GM19099 (cell line): ENCODE results near the gene TUBGCP5.

Source experiments
- POLR2A ChIP-seq: IDR thresholded peaks from 3 replicates; pipeline ENCODE4 v1.6.1; 2011; ENCODE audit warnings: low read depth; ENCODE audit not compliant: insufficient read length; ENCODE audit errors: extremely low read depth

TUBGCP5 gene

DNA sequence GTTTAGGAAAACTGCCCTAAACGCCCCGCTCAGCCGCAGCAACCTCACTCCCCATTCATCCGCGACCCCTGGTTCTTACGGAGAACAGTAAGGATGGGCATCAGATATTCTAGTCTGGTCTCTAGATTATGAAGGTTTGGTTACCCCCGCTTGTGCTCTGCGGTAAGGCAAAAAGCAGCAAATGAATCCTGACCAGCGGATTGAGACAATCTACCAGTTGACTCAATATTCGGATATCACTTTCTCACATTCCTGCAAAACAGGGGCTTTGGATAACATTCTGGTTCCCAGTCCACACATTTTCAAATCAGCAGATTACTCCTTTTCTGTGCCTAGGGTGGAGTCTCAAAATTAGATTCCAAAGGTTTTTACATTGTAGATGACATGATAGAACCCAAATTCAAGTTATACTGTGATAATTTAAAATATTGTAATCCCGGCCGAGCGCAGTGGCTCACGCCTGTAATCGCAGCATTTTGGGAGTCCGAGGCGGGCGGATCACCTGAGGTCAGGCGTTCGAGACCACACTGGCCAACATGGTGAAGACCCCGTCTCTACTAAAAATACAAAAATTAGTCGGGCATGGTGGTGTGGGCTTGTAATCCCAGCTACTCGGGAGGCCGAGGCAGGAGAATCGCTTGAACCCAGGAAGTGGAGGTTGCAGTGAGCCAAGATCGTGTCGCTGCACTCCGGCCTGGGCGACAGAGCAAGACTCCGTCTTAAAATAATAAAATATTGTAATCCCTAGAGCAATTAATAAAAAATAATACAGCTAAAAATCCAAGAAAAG lies 58.1 kb downstream of the TUBGCP5 start:
- TF ChIP-seq POLR2A, result no peak

DNA sequence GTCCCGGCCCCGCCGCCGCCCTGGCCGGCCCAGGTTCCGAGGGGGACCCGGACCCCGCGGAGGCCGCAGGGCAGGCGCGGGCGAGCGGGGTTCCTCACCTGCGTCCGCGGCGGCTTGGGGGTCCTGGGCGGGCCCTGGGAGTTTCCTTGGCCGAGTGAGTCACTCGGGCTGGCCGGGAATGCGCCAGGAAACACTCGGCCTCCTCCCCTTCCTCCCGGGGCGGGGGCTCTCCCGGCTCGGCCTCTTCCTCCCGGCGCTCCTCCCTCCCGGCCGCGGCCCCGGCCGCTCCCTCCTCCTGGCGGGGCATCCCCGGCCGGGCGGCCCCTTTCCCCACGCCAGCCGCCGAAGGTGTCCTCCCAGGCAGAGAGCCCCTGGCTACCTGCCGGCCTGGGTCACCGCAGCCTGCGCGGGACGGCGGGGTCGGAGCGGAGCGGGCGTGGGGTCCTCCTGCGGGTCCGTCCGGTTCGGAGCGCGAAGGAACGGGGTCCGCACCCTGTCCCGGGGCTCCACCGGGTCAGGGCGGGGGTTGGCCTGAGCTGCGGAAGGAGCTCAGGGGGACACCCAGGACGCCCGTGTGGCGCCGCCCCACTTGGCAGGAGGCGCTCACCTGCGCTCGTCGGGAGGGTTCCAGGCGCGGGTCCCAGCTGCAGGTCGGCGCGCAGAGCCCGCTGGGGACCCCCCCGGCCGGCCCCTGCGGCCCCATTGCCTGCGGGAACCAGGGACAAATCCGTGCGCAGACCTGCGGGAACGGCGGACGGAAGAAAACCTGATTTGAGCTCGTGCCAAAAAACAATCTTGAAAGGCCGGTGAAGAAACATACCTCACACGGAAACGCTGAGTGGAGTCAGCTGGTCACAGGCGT lies 58.9 kb downstream of the TUBGCP5 start, which contains the start of gene CYFIP1:
Gene CYFIP1, minus strand, starts transcription at position 180 of the 862 bp plus-strand sequence. CDS start 33,083 bp downstream, outside the sequence.
- TF ChIP-seq POLR2A, result no peak

DNA sequence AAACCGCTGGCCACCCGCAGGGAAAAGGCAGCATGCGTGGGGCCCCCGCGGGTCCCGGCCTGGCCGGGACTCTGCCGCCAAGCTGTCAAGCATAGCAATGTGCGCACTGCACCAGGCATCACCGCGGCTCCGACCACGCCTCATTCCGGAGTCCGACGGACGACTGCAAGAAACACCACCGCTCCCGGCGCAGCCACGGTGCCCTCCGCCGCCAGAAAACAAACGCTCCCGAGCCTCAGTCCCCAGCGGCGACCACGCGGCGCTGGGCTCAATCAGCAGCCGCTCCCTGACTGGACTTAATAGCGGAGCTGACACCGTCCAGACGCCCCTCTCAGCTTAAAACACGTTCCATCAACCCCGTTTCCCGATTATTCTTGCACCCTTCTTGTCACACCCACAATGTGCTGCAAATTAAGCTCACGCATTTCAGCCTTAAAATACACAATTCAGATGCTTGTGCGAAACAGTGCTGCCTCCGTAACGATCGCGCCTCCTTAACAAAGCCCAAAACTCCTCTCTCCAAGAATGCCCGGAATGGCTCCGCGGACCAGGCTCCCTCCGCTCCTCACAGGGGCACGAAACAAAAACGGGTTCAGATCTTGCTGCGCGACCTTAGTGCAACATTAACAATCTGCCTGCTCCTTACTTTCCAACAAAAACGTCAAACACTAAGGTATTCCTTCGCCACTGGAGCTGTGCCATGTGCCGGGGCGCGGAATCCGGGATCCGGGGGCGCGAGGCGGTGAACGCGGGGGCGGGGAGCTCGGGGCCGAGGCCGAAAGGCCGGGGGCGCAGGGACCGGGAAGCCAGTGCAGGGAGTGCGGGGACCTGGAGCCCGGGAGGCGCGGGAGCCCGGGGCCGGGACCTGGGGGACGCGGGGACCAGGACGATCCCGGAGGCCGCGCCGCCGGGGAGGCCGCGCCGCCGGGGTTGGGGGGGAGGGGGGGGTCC lies 59.9 kb downstream of the TUBGCP5 start:
- TF ChIP-seq POLR2A, result no peak

DNA sequence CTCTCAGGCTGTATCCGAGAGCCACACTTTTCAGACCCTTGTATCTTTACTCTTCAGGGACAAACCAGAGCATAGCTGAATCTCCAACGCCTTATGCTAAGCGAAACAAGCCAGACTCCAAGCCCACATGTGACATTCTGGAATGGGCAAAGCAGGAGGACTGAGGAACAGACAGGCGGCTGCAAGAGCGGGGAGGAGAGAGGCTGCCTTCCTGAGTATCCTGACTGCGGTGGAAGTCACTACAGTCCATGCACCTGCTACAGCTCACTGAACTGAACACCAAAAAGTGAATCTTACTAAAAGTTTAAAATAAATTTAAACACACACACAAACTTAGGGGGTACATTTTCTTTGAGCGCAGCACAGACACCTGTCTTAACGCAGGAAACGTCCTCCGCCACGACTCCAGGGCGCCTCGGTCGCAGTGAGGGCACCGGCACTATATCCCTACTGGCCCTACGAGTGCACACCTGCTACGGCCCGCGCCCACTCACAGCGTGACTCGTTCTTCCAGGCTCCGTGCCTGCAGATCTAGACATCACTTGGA lies 60.6 kb downstream of the TUBGCP5 start:
- TF ChIP-seq POLR2A, result no peak

DNA sequence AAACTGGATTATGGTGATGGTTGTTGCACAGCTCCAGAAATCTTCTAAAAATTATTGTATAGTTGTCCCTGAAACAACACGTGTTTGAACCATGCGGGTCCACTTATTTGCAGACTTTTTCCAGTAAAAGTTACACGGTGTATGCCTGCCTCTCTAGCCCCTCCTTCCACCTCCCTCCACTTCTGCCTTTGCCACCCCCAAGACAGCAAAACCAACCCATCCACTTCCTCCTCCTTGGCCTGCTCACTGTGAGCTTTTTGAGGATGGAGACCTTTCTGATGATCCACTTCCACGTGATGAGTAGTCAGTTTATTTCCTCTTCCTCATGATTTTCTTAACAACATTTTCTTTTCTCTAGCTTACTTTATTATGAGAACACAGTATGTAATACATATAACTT lies 64.6 kb downstream of the TUBGCP5 start:
- TF ChIP-seq POLR2A, result no peak

DNA sequence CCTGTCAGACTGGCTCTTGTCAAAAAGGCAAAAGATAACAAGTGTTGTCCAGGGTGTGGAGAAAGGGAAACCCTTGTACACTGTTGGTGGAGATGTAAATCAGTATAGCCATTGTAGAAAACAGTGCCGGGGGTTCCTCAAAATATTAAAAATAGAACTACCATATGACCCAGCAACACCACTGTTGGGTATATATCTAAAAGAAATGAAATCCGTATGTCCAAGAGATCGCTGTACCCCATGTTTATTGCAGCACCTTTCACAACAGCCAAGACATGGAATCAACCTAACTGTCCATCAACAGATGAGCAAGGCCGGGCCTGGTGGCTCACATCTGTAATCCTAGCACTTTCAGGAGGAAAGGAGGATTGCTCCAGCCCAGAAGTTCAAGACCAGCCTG lies 65.4 kb downstream of the TUBGCP5 start:
- TF ChIP-seq POLR2A, result no peak

DNA sequence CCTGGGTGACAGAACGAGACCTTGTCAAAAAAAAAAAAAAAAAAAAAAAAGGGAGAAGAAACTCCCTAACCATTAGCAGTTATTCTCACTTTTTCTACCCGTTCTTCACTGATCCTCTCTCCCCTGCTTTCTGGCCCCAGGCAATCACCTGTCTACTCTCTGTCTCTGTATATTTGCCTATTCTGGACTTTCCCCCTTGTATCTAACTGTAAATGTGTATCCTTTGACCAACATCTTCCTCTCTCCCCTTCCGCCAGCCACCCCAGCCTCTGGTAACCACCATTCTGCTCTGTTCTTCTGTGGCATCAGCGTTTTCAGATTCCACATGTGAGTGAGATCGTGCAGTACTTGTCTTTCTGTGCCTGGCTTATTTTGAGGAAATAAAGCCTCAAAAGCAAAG lies 66.1 kb downstream of the TUBGCP5 start:
- TF ChIP-seq POLR2A, result no peak

DNA sequence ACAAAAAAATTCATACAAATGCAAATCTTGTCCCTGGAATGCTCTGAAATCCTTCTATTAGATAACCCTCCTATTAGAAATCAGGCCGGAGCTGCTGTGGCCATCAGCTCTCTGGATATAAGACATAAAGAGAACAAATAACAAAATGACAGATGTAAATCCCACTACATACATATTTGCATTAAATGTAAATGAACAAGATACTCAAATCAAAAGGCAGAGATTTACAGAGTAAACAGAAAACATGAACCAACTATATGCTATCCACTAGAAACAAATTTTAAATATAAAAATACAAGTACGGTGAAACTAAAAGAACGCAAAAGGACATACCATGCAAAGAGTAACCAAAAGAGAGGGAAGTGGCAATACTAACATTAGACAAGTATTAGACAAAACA lies 69.9 kb downstream of the TUBGCP5 start:
- TF ChIP-seq POLR2A, result no peak

DNA sequence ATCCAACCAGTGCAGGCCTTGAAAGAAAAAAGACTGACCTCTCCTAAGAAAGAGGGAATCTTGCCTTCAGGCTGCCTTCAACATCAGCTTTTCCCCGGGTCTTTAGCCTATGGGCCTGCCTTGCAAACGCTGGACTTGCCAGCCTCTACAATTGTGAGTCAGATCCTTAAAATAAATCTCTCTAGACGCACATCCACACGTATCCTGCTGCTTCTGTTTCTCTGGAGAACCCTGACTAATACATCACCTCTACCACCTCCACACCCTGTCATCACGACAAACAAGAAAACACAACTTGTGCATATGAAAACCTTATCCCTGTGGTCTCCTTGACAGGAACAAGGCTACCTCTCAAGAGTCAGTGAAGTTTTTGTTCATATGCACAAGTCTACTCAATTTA lies 71.0 kb downstream of the TUBGCP5 start:
- TF ChIP-seq POLR2A, result no peak

DNA sequence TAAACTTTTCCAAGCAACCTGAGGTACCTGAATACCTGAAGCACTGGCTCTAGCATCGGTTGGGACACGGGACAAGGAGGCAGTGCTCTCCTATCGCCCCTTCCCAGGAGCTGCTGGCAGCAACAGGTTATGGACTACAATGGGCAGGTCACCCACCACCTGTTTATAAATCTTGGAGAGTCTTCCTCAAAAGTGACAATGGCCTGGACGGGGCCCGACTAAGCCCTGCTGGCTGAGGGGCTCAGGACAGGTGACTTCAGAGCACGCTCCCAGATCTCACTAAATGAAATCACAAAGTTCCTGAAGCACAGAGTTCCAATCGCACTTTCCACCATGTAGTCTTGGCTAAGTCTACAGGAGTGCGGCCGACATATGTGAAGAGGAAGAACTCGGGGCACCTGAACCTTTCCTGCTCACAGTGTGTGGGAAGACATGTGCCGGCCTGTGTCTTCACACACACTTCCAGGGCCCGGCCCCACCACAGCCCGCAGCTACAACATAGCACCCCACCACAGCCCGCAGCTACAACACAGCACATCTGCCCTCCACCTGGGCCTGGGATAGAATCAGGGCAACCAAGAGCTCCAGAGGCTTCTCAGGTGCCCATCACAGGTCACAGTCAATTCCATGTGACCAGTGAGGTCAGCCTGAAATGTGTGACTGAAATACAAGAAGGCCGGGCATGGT lies 72.1 kb downstream of the TUBGCP5 start:
- TF ChIP-seq POLR2A, result no peak

DNA sequence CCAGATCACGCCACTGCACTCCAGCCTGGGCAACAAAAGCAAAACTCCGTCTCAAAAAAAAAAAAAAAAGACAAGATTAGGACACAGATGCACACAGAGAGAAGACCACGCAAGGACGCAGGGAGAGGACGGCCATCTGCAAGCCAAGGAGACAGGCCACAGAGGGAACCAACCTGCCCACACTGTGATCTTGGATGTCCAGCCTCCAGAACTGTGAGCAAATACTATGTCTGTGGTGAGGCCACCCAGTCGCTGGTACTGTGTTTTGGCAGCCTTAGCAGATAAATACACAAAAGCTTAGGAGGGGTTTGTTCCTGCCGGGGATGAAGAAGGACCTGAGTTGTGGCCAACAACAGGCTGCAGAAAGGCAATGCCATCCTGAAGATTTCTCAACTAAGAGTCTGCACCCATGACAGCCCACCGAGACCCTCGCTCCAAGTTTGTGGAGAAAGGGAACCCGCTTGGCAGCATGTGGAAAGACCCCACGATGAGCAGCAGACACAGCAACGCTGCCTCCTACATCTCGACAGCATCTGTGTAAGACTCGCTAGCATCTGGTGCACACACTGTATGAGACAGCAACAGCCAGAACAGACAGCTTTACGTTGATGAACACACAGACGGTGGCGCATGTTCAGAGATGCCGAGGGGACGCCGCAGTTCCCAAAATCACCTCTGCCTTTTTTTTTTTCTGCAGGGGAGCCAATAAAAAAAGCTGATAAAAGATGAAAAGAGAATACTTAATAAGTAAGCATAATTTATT lies 72.9 kb downstream of the TUBGCP5 start:
- TF ChIP-seq POLR2A, result no peak

DNA sequence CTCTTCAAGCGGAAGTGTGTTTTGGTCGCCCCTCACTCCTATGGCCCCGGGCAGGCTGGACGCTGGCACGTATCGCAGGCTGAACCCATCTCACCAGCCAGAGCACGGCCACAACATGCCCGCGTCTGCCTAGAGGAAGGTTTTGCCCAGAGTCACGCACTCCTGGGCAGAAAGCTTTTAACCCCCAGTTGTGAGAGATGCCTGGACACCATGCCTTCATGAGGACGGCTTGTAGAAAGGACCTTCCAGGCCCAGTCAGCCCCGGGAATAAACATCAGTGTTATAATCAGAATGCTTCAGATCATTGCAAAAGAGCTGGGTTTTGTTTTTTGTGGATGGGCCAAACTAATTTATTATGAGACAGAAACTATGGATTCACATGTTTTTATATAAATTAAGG lies 75.7 kb downstream of the TUBGCP5 start:
- no peak for TF ChIP-seq POLR2A

DNA sequence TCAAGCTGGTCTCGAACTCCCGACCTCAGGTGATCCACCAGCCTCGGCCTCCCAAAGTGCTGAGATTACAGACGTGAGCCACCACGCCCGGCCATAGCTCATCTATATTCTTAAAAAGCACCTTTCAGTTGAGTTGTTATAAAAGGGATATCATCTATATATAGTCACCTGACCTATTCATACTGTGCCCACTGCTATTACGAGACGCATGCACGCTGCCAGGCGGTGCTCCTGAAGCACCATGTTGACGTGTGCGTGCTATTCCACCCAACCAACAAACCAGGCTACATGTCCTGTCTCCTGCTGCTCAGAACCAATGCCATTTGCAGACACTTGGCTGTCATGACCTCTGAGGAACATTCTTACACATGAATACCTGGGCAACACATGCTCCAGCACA lies 76.8 kb downstream of the TUBGCP5 start:
- TF ChIP-seq POLR2A, result no peak
